ENCODE data around the gene GPR101.

DNA sequence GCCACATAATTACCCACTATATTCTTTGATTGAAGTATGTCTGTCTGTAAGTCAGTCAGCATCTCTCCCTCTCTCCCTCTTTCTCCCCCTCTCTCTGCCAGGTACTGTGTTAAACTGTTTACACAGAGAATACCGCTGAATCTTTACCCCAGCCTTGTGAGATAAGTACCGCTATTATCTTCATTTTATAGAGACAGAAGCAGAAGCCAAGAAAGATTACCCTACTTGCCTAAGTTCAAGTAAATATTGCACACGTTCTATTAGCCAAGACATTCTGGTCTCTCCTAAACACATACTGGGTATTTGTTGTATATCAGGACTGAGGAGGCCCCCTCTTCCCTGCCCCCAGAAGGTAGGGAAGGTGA lies 695 bp upstream of the GPR101 start:
- TF ChIP-seq, protein P1, sequence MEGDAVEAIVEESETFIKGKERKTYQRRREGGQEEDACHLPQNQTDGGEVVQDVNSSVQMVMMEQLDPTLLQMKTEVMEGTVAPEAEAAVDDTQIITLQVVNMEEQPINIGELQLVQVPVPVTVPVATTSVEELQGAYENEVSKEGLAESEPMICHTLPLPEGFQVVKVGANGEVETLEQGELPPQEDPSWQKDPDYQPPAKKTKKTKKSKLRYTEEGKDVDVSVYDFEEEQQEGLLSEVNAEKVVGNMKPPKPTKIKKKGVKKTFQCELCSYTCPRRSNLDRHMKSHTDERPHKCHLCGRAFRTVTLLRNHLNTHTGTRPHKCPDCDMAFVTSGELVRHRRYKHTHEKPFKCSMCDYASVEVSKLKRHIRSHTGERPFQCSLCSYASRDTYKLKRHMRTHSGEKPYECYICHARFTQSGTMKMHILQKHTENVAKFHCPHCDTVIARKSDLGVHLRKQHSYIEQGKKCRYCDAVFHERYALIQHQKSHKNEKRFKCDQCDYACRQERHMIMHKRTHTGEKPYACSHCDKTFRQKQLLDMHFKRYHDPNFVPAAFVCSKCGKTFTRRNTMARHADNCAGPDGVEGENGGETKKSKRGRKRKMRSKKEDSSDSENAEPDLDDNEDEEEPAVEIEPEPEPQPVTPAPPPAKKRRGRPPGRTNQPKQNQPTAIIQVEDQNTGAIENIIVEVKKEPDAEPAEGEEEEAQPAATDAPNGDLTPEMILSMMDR (IDR thresholded peaks at IDR 0.05): no peak
- no peak for TF ChIP-seq EZH2 (IDR thresholded peaks at IDR 0.05; ENCODE audit: borderline replicate concordance, insufficient read depth, low read depth, low read length, poor library complexity, severe bottlenecking)
